Activated naive CD4-positive, alpha-beta T cell treated with anti-CD3 and anti-CD28 coated beads, Interleukin-2, amount 10 ng/mL, durations not matched to agents 7 days and 5 days (primary cell): ENCODE measurements around the gene ARGLU1.

Experiments
- CTCF ChIA-PET: fragments of 350-600 bp; sonication (Branson Sonifier 250); formaldehyde crosslinking; loops from one replicate; lab custom pipeline; 2021; ENCODE audit warnings: antibody characterized with exemption; lab: Charles Lee
- DNase-seq: peaks from one replicate; pipeline ENCODE4 v3.0.0-alpha.2; 2020
- H3K27ac Mint-ChIP-seq: one replicate; pipeline ENCODE4 v1.8.0; 2021; ENCODE audit warnings: mild to moderate bottlenecking, moderate library complexity, mixed read lengths
- H3K27me3 Mint-ChIP-seq: one replicate; pipeline ENCODE4 v1.8.0; 2021; ENCODE audit warnings: mild to moderate bottlenecking, mixed read lengths
- H3K36me3 Mint-ChIP-seq: one replicate; pipeline ENCODE4 v1.8.0; 2021; ENCODE audit warnings: mixed read lengths
- H3K4me1 Mint-ChIP-seq: one replicate; pipeline ENCODE4 v1.8.0; 2021; ENCODE audit warnings: mixed read lengths
- H3K4me3 Mint-ChIP-seq: one replicate; pipeline ENCODE4 v1.8.0; 2021; ENCODE audit warnings: mild to moderate bottlenecking, moderate library complexity, mixed read lengths
- H3K9me3 Mint-ChIP-seq: one replicate; pipeline ENCODE4 v1.8.0; 2021; ENCODE audit warnings: mixed read lengths

Gene ARGLU1

DNA sequence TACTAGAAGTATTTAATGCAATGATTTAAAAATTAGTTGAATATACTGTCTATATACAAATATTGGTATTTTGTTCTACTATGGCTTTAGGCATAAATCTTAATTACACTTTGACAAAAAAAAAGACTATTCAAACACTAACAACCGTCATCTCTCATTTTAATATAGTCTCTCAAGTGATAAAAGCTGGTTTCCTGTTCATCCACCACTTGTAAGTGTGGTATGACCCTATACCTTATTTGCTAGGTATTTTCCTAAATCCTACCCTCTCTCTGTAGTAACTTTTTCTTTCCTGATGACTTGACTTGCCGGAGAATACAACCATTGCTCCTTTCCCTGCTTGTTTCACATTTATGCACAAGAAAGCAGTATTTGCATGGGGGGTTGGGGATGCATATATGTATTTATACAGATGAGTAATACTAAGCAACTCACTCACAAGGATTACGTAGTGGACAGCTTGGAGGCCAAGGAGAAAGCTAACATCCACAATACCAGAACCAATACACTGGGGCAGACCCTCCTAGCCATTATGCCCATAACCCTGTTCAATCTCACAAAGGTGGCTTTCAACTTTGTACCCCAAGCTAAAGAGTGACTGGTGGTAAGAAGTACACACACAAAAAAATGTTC is 19.8 kb downstream of the ARGLU1 start:
- no peak overlapping the region for H3K27ac Mint-ChIP-seq

DNA sequence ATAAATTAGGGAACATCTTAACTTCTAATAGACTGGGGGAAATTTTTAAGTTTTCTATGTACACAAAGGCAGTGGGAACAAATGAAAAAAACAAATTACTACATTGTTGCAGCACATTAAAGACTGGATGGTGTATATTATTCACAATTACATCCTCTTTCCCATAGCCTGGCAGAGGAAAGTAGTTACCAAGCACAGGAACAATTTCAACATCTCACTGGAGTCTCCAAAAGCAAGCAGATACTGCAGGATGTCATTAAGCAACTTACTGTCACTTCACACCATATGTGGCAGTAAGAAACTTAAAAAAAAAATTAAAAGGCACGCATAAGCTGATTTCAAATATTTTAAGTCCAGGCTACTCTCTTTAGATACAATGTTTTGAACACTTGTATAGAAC is 26.1 kb downstream of the ARGLU1 start:
- H3K4me1 Mint-ChIP-seq = no peaks in the 10 kb centered on the region
- H3K9me3 Mint-ChIP-seq = no peaks in the 10 kb centered on the region
- no peaks in the 10 kb centered on the region for H3K27me3 Mint-ChIP-seq
- CTCF ChIA-PET = no interaction called here
- H3K4me3 Mint-ChIP-seq = no peak overlapping the region
- no peak overlapping the region for H3K27ac Mint-ChIP-seq
- peaks cover 15% of the 10 kb centered on the region for H3K36me3 Mint-ChIP-seq
- DNase-seq = no peak

More for the DNA sequence above, 19.8 kb downstream of the ARGLU1 start:
- Mint-ChIP-seq H3K4me1 (peaks cover 2% of the 10 kb centered on the region), H3K36me3 (peaks cover 25% of the 10 kb centered on the region), H3K9me3 (no peaks in the 10 kb centered on the region), H3K27me3 (no peaks in the 10 kb centered on the region), H3K4me3 (no peak overlapping the region)
- no peak for DNase-seq
- CTCF ChIA-PET = interaction anchor here (1.3 kb wide), 1 partner anchor 12 kb away, joined by 4 read pairs; no protein-coding TSS in a partner anchor

DNA sequence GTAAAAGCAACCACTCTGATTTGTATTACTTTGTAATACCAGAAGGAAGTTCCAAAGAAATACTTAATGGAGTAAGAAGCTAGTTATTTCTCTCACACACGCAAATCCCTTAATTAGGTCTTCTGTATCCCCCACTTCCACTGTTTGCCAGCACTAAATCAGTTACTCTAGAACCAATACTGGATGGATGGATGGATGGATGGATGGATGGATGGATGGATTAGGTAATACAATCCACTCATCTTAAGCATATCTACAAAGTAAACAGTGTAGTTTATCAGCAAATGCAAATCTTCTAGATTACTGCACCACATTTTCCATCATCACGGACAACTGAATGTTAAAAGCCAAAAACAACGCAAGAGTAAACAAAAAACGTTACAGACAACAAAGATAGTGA is 27.3 kb downstream of the ARGLU1 start:
- no peak for DNase-seq
- peaks cover 3% of the 10 kb centered on the region for H3K4me1 Mint-ChIP-seq
- H3K4me3 Mint-ChIP-seq = no peak overlapping the region
- CTCF ChIA-PET = no interaction called here
- peaks cover 15% of the 10 kb centered on the region for H3K36me3 Mint-ChIP-seq
- no peaks in the 10 kb centered on the region for H3K9me3 Mint-ChIP-seq
- H3K27ac Mint-ChIP-seq = no peak overlapping the region
- H3K27me3 Mint-ChIP-seq = peaks cover 8% of the 10 kb centered on the region

DNA sequence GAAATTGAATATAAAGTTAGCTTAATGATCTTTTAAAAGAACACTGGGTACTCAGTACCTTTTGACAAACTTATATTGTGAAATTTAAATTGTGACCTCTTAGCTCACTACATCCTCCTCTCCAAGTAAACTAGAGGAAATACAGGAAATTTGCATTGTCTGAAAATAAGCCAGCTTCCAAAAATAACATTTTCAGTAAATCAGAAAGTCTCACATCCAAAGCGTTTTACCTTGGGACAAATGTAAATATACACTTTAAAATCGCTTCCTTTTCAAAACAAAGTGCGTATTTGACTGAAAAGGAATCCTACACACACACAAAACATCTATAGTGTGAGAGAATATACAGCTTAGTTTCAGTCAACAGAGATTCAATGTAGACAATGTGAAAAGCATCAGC is 30.4 kb downstream of the ARGLU1 start:
- H3K4me3 Mint-ChIP-seq = no peak overlapping the region
- DNase-seq = no peak
- CTCF ChIA-PET = interaction anchor here (0.9 to 2.1 kb wide), 2 partner anchors 9 to 32 kb away, joined by 3 to 8 read pairs; no protein-coding TSS in a partner anchor
- H3K9me3 Mint-ChIP-seq = no peaks in the 10 kb centered on the region
- peaks cover 10% of the 10 kb centered on the region for H3K36me3 Mint-ChIP-seq
- H3K27ac Mint-ChIP-seq = no peak overlapping the region
- H3K4me1 Mint-ChIP-seq = peaks cover 18% of the 10 kb centered on the region
- H3K27me3 Mint-ChIP-seq = peaks cover 33% of the 10 kb centered on the region

DNA sequence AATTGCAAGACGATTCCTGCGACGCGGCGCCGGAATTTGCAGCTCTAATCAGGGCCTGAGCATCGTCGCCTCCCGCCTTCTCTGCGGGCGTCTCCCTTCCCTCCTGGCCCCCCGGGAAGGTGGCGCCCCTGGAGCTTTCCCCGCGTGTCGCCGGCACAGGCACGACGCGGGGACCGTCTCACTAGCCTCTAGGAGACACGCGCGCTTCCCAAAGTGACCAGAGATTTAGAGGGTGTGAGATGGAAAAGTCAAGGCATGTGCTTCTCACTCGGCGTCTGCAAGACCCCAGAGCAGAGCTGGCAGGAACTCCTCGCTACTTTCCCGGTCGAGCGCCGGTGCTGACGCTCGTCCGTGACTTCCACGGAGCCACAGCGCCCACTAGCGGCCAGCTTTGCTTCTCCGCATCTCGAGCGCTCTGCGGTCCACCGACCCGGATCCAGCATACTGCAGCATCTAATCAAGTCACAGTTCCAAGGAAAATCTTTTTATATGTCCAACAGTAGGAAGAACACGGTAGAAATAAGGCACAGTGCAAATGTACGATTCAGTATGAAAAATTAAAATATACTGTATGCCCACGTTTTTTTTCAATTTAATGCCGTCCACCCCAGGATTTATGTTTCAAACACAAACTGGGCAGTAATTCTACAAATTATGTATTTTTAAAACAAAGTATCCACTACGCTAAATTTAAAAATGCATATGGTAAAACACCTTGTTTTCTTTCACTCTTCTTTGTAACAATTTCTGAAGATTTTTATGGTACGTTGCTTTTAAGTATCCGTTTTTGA is 31.5 kb downstream of the ARGLU1 start:
- Mint-ChIP-seq H3K9me3 (no peaks in the 10 kb centered on the region), H3K27ac (peak overlapping the region; percentile 68), H3K4me1 (peaks cover 18% of the 10 kb centered on the region), H3K4me3 (peak overlapping the region; percentile 87), H3K27me3 (peaks cover 42% of the 10 kb centered on the region), H3K36me3 (peaks cover 9% of the 10 kb centered on the region)
- peak; percentile 88 for DNase-seq
- CTCF ChIA-PET = interaction anchor here (0.7 to 2.1 kb wide), 10 partner anchors 10 to 308 kb away, joined by 3 to 8 read pairs (median 4); no protein-coding TSS in a partner anchor

DNA sequence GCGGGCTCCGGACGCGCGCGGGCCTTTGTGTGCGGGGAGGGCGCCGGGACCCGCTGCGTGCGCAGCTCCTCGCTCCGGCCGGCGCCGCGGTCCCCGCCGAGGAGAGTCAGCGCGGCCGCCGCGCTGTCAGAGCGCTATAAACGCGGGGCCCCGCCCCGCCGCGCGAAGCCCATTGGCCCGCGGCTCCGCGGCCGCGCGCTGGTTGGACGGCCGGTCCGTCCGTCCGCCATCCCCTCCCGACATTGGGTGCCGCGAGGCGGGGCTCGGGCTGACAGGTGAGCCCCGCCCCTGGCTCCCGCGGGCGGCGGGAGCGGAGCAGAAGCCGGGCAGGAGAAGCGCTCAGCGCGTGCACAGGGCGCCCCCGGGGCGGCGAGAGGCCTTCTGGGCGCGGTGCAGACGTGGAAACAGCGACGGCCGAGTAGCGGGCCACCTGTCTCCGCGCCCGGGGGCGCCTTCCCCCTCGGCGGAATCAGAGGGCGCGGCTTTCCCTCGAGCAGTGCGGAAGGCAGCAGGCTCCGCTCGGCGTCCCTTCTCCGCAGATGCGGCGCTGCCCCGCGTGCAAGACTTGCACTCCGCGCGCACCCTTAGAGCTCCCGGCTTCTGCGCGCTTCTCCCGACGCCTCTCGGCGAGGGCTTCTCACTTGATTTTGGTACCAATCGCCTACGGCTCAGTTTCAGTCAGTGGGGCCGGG is 32.2 kb downstream of the ARGLU1 start, which contains the start of gene EFNB2:
TSS of gene EFNB2 (minus strand) at position 111 of the 692 bp plus-strand sequence. CDS start 698 bp downstream, outside the sequence.
- peak; percentile 90 for DNase-seq
- H3K36me3 Mint-ChIP-seq = peaks cover 4% of the 10 kb centered on the region
- CTCF ChIA-PET = interaction anchor here (0.7 to 2.1 kb wide), 10 partner anchors 11 to 307 kb away, joined by 3 to 8 read pairs (median 4); no protein-coding TSS in a partner anchor
- peaks cover 48% of the 10 kb centered on the region for H3K27me3 Mint-ChIP-seq
- no peaks in the 10 kb centered on the region for H3K9me3 Mint-ChIP-seq
- peaks cover 18% of the 10 kb centered on the region for H3K4me1 Mint-ChIP-seq
- H3K4me3 Mint-ChIP-seq = peak within 1 kb of the TSS; percentile 87
- H3K27ac Mint-ChIP-seq = peak within 1 kb of the TSS; percentile 68

DNA sequence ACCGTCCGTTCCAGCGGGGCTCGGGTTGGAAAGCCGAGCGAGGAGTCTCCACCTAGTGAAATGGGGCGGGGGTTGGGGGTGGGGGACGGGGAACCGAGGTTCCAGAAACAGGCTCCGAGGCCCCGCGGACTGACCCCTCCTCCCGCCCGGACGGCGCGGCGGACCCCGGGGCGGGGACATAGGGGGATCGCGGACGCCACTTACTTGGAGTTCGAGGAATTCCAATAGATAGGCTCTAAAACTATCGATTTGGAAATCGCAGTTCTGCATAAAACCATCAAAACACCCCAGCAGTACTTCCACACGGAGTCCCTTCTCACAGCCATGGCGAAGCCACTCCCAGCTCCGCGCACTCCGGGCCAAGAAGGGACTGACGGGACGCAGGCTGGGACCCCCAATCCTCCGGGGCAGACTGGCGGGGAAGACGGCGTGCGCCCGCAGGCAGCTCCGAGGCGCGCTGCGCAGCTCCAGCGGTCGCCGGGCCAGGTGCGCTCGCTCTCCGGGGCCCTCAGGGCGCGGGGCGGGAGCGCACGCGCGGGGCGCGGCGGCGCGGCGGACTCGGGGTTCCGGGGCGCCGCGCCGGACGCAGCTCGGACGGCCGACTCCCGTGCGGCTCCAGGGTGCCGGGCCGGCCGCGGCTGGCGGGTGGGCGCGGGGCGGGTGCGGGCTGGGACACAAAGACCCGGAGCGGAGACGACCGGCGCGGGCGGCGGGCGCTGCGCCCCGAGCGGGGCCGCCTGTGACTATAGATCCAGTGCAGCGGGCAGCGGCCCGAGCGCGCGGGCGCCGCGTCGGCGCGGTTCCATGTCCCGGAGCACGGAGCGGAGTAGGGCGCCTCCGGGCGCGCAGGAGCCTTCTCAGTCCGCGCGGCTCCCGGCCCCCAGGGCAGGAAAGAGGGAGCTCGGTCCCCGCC is 33.0 kb downstream of the ARGLU1 start:
- Mint-ChIP-seq H3K4me3 (peak overlapping the region; percentile 87), H3K36me3 (no peaks in the 10 kb centered on the region), H3K4me1 (peaks cover 18% of the 10 kb centered on the region), H3K27ac (peak overlapping the region; percentile 19), H3K9me3 (no peaks in the 10 kb centered on the region), H3K27me3 (peaks cover 52% of the 10 kb centered on the region)
- CTCF ChIA-PET = interaction anchor here (0.9 to 1.3 kb wide), 3 partner anchors 19 to 306 kb away, joined by 3 to 4 read pairs (median 3); no protein-coding TSS in a partner anchor
- DNase-seq = peak; percentile 30

DNA sequence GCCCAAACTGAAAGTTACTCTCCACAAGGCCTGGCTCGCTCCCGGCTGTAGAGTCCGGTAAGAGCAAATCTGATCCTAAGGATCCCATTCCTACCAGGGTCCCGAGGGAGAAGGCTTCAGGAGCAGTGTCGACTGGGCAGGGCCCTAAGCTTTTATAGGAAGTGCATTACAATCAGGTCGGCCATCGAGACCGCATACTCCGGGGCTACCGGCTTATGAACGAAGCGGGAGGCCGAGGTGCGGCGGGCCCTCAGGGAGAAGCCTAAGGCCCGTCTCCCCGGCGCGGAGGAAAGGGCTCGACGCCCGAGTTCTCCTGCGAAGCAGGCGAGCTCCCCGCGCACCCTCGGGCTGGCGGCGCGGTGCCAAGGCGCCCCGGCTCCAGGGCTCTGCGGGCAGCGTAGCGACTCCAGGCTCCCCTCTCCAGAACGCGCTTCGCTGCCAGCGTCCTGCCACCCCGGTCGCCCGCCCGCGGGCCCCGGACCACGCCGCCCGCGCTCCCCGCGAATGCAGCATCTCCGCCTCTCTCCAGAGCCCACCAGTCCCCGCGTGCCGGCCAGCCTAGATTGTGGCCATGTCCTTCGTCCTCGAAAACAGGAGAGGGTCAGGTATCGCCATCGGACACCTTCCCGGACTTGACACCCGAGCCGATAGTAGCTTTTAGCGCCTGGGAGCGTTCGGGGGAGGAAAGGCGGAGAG is 33.8 kb downstream of the ARGLU1 start:
- peaks cover 56% of the 10 kb centered on the region for H3K27me3 Mint-ChIP-seq

DNA sequence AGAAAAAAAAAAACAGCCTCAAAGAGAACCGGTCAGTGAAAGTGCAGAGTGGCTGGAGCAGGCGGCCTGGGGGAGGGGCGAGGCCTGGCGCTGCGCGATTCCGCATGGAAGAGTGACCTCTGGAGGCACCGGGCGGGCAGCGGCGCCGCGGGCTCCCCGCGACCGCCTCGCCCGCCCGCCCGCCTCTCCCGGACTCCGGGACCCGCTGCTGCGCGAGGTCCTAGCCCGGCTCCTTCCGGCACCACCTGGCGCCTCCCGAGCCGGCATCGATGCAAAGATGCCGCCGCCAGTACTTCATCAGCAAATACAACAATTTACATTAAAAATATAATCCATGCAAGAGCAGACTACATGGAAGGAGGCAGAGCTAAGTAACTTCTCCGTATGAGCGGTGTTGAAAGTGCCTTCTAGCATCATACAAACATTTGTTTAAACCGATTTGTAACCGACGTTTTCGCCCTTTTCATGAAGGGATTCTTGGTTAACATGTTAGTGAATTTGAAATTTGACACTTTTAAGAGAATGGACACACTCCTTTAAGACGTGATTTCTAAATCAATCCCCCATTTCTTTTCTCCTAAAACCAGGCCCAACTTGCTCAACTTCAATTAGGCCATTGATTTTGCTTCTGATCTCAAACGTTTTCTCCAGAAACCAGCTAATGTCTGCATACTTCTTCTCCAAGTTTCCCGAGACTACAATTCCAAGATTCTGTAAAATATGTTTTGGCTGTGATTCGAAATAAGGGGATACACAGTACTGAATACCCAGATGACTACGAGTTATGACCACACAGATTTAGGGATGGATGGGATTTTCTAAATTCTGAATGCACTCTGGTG is 34.6 kb downstream of the ARGLU1 start:
- Mint-ChIP-seq H3K4me3 (peak overlapping the region; percentile 51), H3K27me3 (peaks cover 59% of the 10 kb centered on the region), H3K9me3 (no peaks in the 10 kb centered on the region), H3K4me1 (peaks cover 18% of the 10 kb centered on the region), H3K36me3 (no peaks in the 10 kb centered on the region), H3K27ac (no peak overlapping the region)
- CTCF ChIA-PET = interaction anchor here (0.9 kb wide), 1 partner anchor 86 kb away, joined by 3 read pairs; no protein-coding TSS in a partner anchor
- peak; percentile 24 for DNase-seq

More for the DNA sequence above, 33.8 kb downstream of the ARGLU1 start:
- Mint-ChIP-seq H3K27ac (peak overlapping the region; percentile 19), H3K36me3 (no peaks in the 10 kb centered on the region), H3K4me1 (peaks cover 18% of the 10 kb centered on the region), H3K4me3 (peak overlapping the region; percentile 51), H3K9me3 (no peaks in the 10 kb centered on the region)
- DNase-seq = peak; percentile 39
- CTCF ChIA-PET = no interaction called here

DNA sequence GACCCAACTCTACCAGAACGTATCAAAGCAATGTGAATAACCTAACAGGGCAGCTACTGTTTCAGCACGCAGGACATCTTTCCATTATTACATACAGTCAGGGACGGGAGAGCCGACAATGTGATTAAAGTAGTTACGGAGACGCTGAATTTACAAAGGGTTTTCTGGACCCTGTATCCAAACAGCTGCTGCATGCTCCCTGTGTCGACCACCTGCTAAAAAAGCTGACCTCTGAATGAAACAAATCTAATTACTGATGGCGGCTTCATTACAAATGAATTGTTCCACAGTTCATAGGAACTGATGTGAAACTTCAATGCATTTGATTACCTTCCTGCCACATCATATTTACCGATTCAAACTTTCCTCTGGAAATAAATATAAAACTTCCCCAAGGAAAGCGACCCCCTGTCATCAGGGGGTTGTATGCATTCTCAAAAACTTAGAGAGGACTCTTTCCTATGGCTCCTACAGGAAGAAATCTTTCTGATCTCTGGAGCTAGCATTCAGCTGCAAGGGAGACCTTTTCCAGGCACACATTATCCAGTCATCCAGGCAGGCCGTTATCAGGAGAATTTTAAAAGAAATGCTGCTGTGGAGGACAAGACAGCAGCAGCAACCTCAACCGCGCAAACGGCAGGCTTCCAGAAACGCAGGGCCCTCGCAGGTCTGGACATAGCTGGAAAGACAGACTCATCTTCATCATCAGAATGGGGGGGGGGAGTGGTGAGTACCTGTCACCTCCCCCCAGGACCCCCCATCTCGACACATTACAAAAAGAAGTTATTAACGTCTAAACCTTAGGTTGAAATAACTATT is 35.6 kb downstream of the ARGLU1 start:
- no peak for DNase-seq
- no peak overlapping the region for H3K4me3 Mint-ChIP-seq
- H3K9me3 Mint-ChIP-seq = no peaks in the 10 kb centered on the region
- H3K36me3 Mint-ChIP-seq = no peaks in the 10 kb centered on the region
- H3K27ac Mint-ChIP-seq = no peak overlapping the region
- H3K4me1 Mint-ChIP-seq = peaks cover 18% of the 10 kb centered on the region
- CTCF ChIA-PET = no interaction called here
- H3K27me3 Mint-ChIP-seq = peaks cover 59% of the 10 kb centered on the region

DNA sequence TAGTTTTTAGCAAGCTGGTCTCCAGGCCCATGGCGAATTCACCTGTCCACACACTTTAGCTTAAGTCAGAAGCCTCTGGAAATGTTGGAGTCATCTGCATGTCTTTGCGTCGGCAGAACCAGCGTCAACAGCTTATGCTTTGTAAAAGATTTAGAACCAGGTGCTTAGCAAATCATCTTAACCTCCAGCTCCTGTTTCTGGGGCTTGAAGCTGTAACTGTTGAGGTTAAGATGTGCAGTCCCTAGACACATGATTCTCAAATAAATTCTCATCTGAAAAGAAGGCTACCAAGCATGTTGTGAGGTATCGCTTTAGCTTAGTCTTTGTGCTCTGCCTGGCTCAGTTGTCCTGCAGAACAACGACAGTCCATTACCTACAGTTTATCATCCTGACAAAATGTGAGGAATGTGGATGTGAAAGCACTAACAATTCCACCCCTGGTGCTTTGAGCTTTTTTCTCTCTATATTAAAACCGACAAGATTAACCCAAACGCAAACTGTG is 36.9 kb downstream of the ARGLU1 start:
- no peak for DNase-seq
- CTCF ChIA-PET = interaction anchor here (0.7 kb wide), 1 partner anchor 36 kb away, joined by 3 read pairs; no protein-coding TSS in a partner anchor
- Mint-ChIP-seq H3K27me3 (peaks cover 54% of the 10 kb centered on the region), H3K27ac (no peak overlapping the region), H3K9me3 (no peaks in the 10 kb centered on the region), H3K36me3 (no peaks in the 10 kb centered on the region), H3K4me1 (peaks cover 15% of the 10 kb centered on the region), H3K4me3 (no peak overlapping the region)
